ENCODE results near the gene PCSK7.

DNA sequence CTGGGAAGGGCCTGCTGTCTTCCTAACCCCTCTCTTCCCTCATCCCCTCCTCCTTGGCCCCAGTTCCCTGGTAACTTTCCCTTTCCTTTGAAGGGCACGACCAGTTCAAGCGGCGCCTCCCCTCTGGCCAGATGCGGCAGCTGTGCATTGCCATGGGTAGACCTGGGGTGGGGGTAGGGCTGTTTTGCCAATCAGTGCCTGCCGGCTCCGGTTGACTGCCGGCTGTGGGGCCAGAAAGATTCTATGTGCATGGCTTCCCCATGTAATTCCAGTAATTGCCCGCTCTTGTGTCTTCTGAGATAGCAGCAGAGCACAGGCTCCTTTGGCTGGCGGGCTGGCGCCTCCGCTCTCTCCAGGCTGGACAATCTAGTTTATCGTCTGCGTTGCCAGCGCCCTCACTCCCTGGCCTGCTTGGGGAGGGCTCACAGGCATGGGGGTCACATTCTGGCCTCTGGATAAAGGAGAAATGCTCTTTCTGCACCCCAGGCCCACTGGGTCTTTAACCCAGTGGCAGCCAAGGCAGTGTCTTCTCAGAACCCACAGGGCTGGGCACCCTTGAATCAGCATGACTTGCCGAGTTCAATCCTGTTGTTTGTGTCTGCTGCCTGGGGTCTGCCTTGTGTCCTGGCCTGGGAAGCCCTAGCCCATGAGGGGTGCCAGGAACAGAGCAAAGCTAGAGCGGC, 43.9 kb downstream of the PCSK7 start:
- no peak for TF ChIP-seq ARNT (IDR thresholded peaks at IDR 0.05)
- no peak for TF ChIP-seq FOXK2 (IDR thresholded peaks at IDR 0.05)
- no peak for TF ChIP-seq L3MBTL2 (conservative IDR thresholded peaks at IDR 0.05)
- TF ChIP-seq, protein P1, sequence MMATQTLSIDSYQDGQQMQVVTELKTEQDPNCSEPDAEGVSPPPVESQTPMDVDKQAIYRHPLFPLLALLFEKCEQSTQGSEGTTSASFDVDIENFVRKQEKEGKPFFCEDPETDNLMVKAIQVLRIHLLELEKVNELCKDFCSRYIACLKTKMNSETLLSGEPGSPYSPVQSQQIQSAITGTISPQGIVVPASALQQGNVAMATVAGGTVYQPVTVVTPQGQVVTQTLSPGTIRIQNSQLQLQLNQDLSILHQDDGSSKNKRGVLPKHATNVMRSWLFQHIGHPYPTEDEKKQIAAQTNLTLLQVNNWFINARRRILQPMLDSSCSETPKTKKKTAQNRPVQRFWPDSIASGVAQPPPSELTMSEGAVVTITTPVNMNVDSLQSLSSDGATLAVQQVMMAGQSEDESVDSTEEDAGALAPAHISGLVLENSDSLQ (IDR thresholded peaks at IDR 0.05): no peak
- no peak for TF ChIP-seq BHLHE40 (IDR thresholded peaks at IDR 0.05; ENCODE audit: borderline replicate concordance)
- no peak for TF ChIP-seq SP1 (IDR thresholded peaks at IDR 0.05)
- TF ChIP-seq FOXM1 (IDR thresholded peaks at IDR 0.05; ENCODE audit: borderline replicate concordance): no peak
